Astrocyte (in vitro differentiated cells and primary cell): ENCODE results near the gene COG7. TPM values are rescaled to one million over a fixed set of nuclear protein-coding genes. Genes with fewer than 3 reads are reported as not detected.

Experiments used
- DNase-seq: peaks from one replicate; pipeline ENCODE4 v3.0.0-alpha.2; 2010; ENCODE audit warnings: low read depth
- FAIRE-seq: peaks from 2 replicates; lab custom pipeline; 2011; peaks lifted over from hg19 to GRCh38; lab: Jason Lieb, UNC
- H2AFZ ChIP-seq: 2 replicates; pipeline ENCODE4 v1.6.0; 2012; ENCODE audit warnings: low read depth, low read length, inconsistent platforms
- H3K27ac ChIP-seq: 2 replicates; pipeline ENCODE4 v1.5.1; 2011; ENCODE audit warnings: low read depth, low read length, inconsistent platforms
- H3K27me3 ChIP-seq: 2 replicates; pipeline ENCODE4 v1.6.0; 2011; ENCODE audit warnings: low read length, inconsistent platforms; ENCODE audit not compliant: insufficient read depth
- H3K36me3 ChIP-seq: 2 replicates; pipeline ENCODE4 v1.5.1; 2011; ENCODE audit warnings: low read length, inconsistent platforms; ENCODE audit not compliant: insufficient read depth
- H3K4me1 ChIP-seq: 2 replicates; pipeline ENCODE4 v1.5.1; 2011; ENCODE audit warnings: low read length, inconsistent platforms; ENCODE audit not compliant: insufficient read depth
- H3K4me2 ChIP-seq: 2 replicates; pipeline ENCODE4 v1.6.0; 2012; ENCODE audit warnings: low read length, inconsistent platforms
- H3K4me3 ChIP-seq: 2 replicates; pipeline ENCODE4 v1.5.1; 2011; ENCODE audit warnings: low read depth, mild to moderate bottlenecking, low read length, inconsistent platforms; ENCODE audit not compliant: insufficient read depth
- H3K79me2 ChIP-seq: 2 replicates; pipeline ENCODE4 v1.6.0; 2012; ENCODE audit warnings: mild to moderate bottlenecking, low read length, inconsistent platforms; ENCODE audit not compliant: insufficient read depth
- H3K9ac ChIP-seq: 2 replicates; pipeline ENCODE4 v1.6.0; 2012; ENCODE audit warnings: mild to moderate bottlenecking, low read length, inconsistent platforms
- H3K9me3 ChIP-seq: 2 replicates; pipeline ENCODE4 v1.5.1; 2012; ENCODE audit warnings: low read depth, mild to moderate bottlenecking, low read length, inconsistent platforms; ENCODE audit not compliant: insufficient read depth
- H4K20me1 ChIP-seq: 2 replicates; pipeline ENCODE4 v1.6.0; 2012; ENCODE audit warnings: low read length, inconsistent platforms; ENCODE audit not compliant: insufficient read depth
- H3K27ac Mint-ChIP-seq: one replicate; pipeline ENCODE4 v1.8.0; 2021; ENCODE audit warnings: mild to moderate bottlenecking, mixed read lengths; ENCODE audit not compliant: unreplicated experiment
- H3K27me3 Mint-ChIP-seq: one replicate; pipeline ENCODE4 v1.8.0; 2021; ENCODE audit warnings: low read depth, mixed read lengths; ENCODE audit not compliant: unreplicated experiment
- H3K36me3 Mint-ChIP-seq: one replicate; pipeline ENCODE4 v1.8.0; 2021; ENCODE audit warnings: low read depth, mixed read lengths; ENCODE audit not compliant: unreplicated experiment
- H3K4me1 Mint-ChIP-seq: one replicate; pipeline ENCODE4 v1.8.0; 2021; ENCODE audit warnings: low read depth, mixed read lengths; ENCODE audit not compliant: unreplicated experiment
- H3K4me3 Mint-ChIP-seq: one replicate; pipeline ENCODE4 v1.8.0; 2021; ENCODE audit warnings: mild to moderate bottlenecking, moderate library complexity, mixed read lengths; ENCODE audit not compliant: unreplicated experiment
- H3K9me3 Mint-ChIP-seq: one replicate; pipeline ENCODE4 v1.8.0; 2021; ENCODE audit warnings: mild to moderate bottlenecking, mixed read lengths; ENCODE audit not compliant: unreplicated experiment
- EZH2 ChIP-seq: IDR thresholded peaks from 2 replicates; pipeline ENCODE4 v1.6.1; 2012; ENCODE audit warnings: mild to moderate bottlenecking, low read length, inconsistent platforms; ENCODE audit not compliant: insufficient read depth
- total RNA-seq: library from RNA; stranded (reverse); gene quantifications from 2 replicates; pipeline ENCODE4 v1.2.1, GENCODE V29; 2021
- TF ChIP-seq, protein P1 (sequence below): IDR thresholded peaks from 2 replicates; pipeline ENCODE4 v1.5.1; 2011; ENCODE audit warnings: low read depth, mild to moderate bottlenecking, inconsistent platforms, low read length, moderate library complexity; ENCODE audit not compliant: insufficient read depth

The COG7 gene
- total RNA-seq, 1 donor from 2014 or later: 19.8 TPM

DNA sequence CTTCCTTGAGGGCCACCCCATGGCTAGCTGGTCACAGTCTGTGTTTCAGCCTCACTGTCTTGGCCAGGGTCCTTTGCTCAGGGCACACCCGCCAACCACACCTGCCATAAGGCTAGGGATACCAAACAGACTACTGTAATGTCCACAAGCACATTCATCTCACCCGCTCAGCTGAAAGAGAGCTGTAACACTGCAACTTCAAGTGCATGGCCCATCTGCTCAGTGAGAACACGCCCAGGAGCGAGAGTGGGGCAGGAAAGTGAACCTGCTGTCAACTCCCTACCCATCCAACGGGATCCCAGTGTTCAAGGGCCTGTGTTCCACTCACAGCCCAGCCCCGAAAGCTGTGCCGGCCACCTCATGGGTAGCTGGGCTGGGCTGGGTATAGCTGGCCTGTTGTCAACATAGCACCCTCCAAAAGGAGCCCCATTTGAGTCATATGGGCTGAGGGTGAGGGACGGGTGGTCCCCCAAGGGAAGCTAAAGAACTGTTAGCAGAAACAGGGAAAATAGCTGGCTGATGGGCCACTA lies 95.2 kb downstream of the COG7 start:
- no peaks in the 10 kb centered on the region for H3K36me3 Mint-ChIP-seq
- no peak for FAIRE-seq

DNA sequence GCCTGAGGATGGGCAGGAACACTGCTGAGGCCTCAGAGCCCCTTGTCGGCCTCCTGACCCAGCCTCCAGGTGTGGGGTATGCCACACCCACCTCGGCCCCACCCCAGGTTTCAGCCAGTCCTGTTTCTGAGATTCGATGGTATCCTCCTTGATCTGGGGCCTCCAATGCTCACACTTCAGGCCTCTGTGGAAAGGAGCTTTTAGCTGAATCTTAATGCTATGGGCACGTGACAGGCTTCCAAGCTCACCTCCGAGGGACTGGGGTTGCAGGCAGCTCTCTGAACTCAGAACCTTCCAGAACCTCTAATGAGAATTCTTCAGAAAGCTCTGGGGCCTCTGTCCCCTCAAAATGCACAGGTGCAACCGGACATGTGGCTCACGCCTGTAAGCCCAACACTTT lies 96.0 kb downstream of the COG7 start:
- H3K27ac Mint-ChIP-seq: no peak overlapping the region
- no peaks in the 10 kb centered on the region for H3K9me3 ChIP-seq
- no peak for FAIRE-seq

More for the DNA sequence above, 95.2 kb downstream of the COG7 start:
- no peaks in the 10 kb centered on the region for H3K9me3 ChIP-seq
- TF ChIP-seq, protein P1, sequence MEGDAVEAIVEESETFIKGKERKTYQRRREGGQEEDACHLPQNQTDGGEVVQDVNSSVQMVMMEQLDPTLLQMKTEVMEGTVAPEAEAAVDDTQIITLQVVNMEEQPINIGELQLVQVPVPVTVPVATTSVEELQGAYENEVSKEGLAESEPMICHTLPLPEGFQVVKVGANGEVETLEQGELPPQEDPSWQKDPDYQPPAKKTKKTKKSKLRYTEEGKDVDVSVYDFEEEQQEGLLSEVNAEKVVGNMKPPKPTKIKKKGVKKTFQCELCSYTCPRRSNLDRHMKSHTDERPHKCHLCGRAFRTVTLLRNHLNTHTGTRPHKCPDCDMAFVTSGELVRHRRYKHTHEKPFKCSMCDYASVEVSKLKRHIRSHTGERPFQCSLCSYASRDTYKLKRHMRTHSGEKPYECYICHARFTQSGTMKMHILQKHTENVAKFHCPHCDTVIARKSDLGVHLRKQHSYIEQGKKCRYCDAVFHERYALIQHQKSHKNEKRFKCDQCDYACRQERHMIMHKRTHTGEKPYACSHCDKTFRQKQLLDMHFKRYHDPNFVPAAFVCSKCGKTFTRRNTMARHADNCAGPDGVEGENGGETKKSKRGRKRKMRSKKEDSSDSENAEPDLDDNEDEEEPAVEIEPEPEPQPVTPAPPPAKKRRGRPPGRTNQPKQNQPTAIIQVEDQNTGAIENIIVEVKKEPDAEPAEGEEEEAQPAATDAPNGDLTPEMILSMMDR: no peak
- no peak for TF ChIP-seq EZH2
- no peak overlapping the region for H2AFZ ChIP-seq
- H3K4me1 ChIP-seq: no peaks in the 10 kb centered on the region
- no peaks in the 10 kb centered on the region for H4K20me1 ChIP-seq
- Mint-ChIP-seq H3K27ac (no peak overlapping the region), H3K4me3 (no peak overlapping the region), H3K9me3 (peaks cover 4% of the 10 kb centered on the region), H3K27me3 (peaks cover 22% of the 10 kb centered on the region), H3K4me1 (no peaks in the 10 kb centered on the region)
- no peak overlapping the region for H3K4me3 ChIP-seq
- no peaks in the 10 kb centered on the region for H3K79me2 ChIP-seq
- H3K27ac ChIP-seq: no peak overlapping the region
- no peaks in the 10 kb centered on the region for H3K27me3 ChIP-seq
- H3K4me2 ChIP-seq: no peak overlapping the region
- no peaks in the 10 kb centered on the region for H3K36me3 ChIP-seq
- no peak for DNase-seq
- no peak overlapping the region for H3K9ac ChIP-seq

More for the DNA sequence above, 96.0 kb downstream of the COG7 start:
- H2AFZ ChIP-seq: no peak overlapping the region
- H3K4me1 ChIP-seq: no peaks in the 10 kb centered on the region
- H4K20me1 ChIP-seq: no peaks in the 10 kb centered on the region
- no peak overlapping the region for H3K27ac ChIP-seq
- Mint-ChIP-seq H3K36me3 (no peaks in the 10 kb centered on the region), H3K4me1 (no peaks in the 10 kb centered on the region), H3K9me3 (peaks cover 9% of the 10 kb centered on the region), H3K4me3 (no peak overlapping the region), H3K27me3 (peaks cover 21% of the 10 kb centered on the region)
- no peak overlapping the region for H3K4me3 ChIP-seq
- no peaks in the 10 kb centered on the region for H3K79me2 ChIP-seq
- H3K36me3 ChIP-seq: no peaks in the 10 kb centered on the region
- H3K9ac ChIP-seq: no peak overlapping the region
- H3K4me2 ChIP-seq: no peak overlapping the region
- DNase-seq: no peak
- H3K27me3 ChIP-seq: no peaks in the 10 kb centered on the region
- TF ChIP-seq EZH2: no peak
- TF ChIP-seq, protein P1: no peak
